ENCODE data around the gene DDX19B.
"Not testable (repeated sequence)": the region's sequence is repeated elsewhere in the genome, so short reads cannot be mapped to it uniquely, and the experiment has no call there.

DNA sequence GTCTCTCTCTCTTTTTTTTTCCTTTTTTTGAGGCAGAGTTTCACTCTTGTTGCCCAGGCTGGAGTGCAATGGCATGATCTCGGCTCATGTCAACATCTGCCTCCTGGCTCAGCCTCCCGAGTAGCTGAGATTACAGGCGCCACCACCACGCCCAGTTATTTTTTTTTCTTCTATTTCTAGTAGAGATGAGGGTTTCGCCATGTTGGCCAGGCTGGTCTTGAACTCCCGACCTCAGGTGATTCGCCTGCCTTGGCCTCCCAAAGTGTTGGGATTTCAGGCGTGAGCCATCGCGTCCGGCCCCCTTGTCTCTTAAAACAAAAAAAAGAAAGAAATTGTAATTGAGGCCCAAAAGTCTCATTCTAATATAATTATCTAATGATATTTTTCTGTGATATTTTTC lies 6.8 kb upstream of the DDX19B start:
- TF ChIP-seq, protein P1, sequence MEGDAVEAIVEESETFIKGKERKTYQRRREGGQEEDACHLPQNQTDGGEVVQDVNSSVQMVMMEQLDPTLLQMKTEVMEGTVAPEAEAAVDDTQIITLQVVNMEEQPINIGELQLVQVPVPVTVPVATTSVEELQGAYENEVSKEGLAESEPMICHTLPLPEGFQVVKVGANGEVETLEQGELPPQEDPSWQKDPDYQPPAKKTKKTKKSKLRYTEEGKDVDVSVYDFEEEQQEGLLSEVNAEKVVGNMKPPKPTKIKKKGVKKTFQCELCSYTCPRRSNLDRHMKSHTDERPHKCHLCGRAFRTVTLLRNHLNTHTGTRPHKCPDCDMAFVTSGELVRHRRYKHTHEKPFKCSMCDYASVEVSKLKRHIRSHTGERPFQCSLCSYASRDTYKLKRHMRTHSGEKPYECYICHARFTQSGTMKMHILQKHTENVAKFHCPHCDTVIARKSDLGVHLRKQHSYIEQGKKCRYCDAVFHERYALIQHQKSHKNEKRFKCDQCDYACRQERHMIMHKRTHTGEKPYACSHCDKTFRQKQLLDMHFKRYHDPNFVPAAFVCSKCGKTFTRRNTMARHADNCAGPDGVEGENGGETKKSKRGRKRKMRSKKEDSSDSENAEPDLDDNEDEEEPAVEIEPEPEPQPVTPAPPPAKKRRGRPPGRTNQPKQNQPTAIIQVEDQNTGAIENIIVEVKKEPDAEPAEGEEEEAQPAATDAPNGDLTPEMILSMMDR (IDR thresholded peaks at IDR 0.05; ENCODE audit: extremely low read depth in 1 of 2, insufficient read depth in 1 of 2, low read depth in 1 of 2, low read length in 2 of 2): not testable (repeated sequence)
- not testable (repeated sequence) for TF ChIP-seq POLR2A (IDR thresholded peaks at IDR 0.05; ENCODE audit: low read depth, low read length); POLR2AphosphoS5 (IDR thresholded peaks at IDR 0.05; ENCODE audit: insufficient read depth, low read depth, low read length); EZH2 (IDR thresholded peaks at IDR 0.05; ENCODE audit: borderline replicate concordance, low read depth, low read length, severe bottlenecking); JUN (IDR thresholded peaks at IDR 0.05; ENCODE audit: borderline replicate concordance, insufficient read depth, insufficient read length, low read depth); MYC (IDR thresholded peaks at IDR 0.05; ENCODE audit: low read depth, low read length)
- TF ChIP-seq, protein P2, sequence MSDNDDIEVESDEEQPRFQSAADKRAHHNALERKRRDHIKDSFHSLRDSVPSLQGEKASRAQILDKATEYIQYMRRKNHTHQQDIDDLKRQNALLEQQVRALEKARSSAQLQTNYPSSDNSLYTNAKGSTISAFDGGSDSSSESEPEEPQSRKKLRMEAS (IDR thresholded peaks at IDR 0.05; ENCODE audit: insufficient read depth, insufficient read length): not testable (repeated sequence)

All from endothelial cell of umbilical vein (primary cell).